A172 (cell line): Measurements from ENCODE around the gene DRD2. TPM values are rescaled to one million over a fixed set of nuclear protein-coding genes. Genes with fewer than 3 reads are reported as not detected.

Source experiments
- DNase-seq: peaks from one replicate; pipeline ENCODE4 v3.0.0-alpha.2; 2015; ENCODE audit warnings: low spot score
- total RNA-seq: library from RNA; depleted of rRNA; stranded (reverse); fragments of >200 nt; shearing (Covaris generic); gene quantifications from 2 replicates; pipeline ENCODE4 v1.2.3, GENCODE V29; 2014

The DRD2 gene
- total RNA-seq, 1 experiment from 2014 or later: not detected

DNA sequence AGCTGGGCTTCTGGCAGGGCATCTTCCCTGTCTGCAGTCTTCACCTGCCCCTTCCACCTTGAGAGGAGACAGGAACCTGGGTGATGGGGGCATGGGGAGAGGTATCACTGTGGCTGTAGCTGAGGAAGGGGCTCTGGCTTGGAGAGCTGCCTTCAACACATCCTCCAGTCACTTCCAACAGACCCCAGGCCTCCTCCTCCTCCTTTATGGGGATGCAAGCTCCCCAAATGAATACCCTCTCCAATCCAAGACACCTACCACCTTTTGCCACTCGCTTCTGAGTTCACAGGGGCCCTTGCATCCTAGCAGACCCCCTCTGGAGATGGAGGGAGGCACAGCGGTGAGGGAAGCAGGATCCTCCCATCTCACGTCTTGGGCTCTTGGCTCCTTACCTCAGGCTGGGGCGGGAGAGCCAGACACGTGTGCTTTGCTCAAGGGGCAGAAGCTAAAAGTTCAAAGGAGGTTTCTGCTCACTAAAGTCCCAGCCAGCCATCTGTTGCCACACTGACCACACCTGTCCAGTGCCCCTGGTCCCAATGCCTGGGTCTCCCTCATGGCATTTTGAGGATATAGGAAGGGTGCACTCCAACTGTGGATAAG is 74.5 kb downstream of the DRD2 start:
- no peak for DNase-seq

DNA sequence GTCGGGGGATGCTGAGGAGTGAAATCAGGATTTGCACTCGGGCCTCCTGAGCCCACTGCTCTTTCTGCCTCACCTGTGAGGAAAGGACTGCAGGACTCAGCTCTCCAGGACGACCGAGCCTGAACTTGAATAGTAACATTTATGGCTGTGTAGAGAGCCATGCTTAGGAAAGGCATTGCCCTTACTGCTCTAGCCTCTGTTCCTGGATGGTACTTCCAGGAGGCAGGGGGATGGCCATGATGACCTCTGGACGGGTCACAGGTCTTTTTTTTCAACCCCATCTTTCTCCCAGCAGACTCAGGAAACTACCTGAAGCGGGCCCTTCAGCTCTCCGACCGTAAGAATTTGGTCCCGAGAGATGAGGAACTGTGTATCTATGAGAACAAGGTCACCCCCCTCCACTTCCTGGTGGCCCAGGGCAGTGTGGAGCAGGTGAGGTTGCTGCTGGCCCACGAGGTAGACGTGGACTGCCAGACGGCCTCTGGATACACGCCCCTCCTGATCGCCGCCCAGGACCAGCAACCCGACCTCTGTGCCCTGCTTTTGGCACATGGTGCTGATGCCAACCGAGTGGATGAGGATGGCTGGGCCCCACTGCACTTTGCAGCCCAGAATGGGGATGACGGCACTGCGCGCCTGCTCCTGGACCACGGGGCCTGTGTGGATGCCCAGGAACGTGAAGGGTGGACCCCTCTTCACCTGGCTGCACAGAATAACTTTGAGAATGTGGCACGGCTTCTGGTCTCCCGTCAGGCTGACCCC is 76.3 kb downstream of the DRD2 start:
- DNase-seq: no peak

- DNase-seq: no peak
Observed at GRCh38 chr11:113397821-113398220, 77.4 kb downstream of the DRD2 start.

DNA sequence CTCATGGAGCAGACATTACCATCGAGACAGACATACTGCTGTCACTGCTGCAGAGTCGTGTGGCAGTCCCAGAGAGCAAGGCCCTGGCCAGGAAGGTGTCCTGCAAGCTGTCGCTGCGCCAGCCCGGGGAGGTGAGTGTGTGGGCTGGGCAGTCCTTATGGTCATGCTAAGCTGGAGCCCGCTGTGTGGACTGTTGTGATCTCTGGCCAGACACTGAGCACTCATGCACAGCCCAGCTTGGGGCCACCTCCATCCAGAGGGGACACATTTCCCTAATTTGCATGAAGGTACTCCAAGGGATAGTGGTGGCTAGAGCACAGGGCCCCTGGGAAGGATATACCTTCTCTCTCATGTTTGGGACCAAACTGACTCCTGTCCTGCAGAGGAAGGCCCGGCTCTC is 78.0 kb downstream of the DRD2 start:
- no peak for DNase-seq

DNA sequence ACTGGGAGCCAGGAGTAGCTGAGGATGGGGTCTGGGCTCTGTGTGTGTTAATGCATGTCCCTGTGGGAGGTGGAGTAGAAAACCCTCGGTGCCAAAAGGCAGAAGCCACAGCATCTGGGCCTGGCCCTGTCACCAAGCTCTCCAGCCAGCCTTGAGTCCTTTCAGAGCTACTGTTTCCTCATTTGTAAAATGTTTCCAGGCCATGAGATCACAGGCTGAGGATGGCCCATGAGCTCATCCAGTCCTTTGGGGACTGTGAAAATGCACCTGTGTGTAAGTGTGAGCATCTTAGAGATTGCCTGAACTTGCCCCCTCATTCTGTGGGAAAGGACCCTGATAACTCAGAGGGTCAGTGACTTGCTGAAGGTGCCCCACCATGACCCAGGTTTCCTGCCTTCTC is 78.5 kb downstream of the DRD2 start:
- DNase-seq: no peak

- no peak for DNase-seq
Observed at GRCh38 chr11:113395782-113396336, 79.3 kb downstream of the DRD2 start.

DNA sequence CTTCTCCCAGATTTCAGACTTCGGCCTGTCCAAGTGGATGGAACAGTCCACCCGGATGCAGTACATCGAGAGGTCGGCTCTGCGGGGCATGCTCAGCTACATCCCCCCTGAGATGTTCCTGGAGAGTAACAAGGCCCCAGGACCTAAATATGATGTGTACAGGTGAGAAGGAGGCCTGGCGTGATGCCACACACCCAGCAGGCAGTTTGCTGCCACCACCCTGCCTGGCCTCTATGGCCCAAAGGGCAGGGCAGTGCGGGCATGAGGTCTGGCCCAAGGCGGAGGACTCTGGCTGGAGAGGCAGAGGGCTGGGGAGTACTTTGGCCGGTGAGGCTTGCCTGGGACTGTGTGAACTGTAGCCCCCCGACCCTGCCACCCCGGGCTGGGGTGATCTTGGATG is 80.3 kb downstream of the DRD2 start:
- DNase-seq: no peak

DNA sequence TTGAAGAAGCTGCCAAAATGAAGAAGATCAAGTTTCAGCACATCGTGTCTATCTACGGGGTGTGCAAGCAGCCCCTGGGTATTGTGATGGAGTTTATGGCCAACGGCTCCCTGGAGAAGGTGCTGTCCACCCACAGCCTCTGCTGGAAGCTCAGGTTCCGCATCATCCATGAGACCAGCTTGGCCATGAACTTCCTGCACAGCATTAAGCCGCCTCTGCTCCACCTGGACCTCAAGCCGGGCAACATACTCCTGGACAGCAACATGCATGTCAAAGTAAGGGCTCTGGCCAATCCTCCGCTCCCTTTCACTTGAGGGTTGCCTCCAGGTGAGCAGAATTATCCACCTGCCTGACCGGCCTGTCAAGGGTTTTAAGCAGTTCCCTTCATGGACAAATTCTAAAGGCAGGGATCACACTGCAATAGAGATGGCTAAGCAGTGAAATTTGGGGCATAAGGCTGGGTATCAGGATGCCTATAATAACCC is 81.7 kb downstream of the DRD2 start:
- DNase-seq: no peak

GRCh38 chr11:113392236-113392921 is 82.8 kb downstream of the DRD2 start:
- DNase-seq: no peak

GRCh38 chr11:113389272-113389671 is 85.9 kb downstream of the DRD2 start:
- DNase-seq: no peak

DNA sequence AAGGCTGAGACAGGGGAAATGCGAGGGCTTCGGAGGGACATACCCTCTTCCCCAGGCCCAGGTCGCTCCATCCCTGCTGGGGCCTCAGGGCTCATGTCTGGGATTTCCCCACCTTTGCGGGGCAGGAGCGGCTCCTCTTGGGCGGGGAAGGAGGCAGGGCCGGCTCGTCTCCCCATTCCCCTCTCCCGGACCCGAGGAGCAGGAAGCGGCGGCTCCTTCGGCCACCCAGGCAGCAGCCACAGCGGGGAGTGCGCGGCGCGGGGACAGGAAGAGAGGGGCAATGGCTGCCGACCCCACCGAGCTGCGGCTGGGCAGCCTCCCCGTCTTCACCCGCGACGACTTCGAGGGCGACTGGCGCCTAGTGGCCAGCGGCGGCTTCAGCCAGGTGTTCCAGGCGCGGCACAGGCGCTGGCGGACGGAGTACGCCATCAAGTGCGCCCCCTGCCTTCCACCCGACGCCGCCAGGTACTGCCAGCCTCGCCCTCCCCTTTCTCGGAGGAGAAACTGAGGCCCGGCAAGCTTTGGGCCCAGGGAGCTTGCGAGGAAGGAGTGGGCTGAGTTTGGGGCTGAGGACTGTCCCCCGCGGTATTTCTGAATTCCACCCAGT is 87.5 kb downstream of the DRD2 start, which contains the start of gene ANKK1:
TSS of gene ANKK1 (plus strand) at position 175 of the 607 bp plus-strand sequence. CDS start at position 281, 106 bp downstream.
- DNase-seq: no peak

- DNase-seq: no peak
Observed at GRCh38 chr11:113386866-113387265, 88.3 kb downstream of the DRD2 start.

- no peak for DNase-seq
Observed at GRCh38 chr11:113385749-113386148, 89.4 kb downstream of the DRD2 start.

- peak; percentile 62 for DNase-seq
Observed at GRCh38 chr11:113384551-113384950, 90.6 kb downstream of the DRD2 start.

DNA sequence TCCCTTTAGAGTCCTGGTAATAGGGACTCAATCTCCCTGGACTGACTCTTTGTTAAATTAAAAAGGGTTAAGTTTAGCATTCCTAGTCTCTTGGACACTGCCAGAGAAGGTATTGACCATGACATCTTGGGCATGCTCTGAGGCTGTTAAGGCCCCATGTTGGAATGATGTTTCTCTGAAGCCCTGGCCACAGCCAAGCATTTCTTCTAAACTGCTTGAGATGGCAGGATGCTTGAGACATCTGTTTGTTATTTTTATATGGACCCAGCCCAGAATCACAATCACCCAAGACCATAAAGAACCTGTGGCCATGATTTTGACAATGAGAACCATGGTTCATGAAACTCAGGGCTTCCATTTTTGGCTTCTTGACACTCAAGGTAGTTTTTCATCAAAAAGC is 93.1 kb downstream of the DRD2 start:
- DNase-seq: no peak

- no peak for DNase-seq
Observed at GRCh38 chr11:113378692-113379091, 96.5 kb downstream of the DRD2 start.

GRCh38 chr11:113377681-113378412 is 97.4 kb downstream of the DRD2 start:
- no peak for DNase-seq

- DNase-seq: no peak
Observed at GRCh38 chr11:113376156-113376555, 99.0 kb downstream of the DRD2 start.

DNA sequence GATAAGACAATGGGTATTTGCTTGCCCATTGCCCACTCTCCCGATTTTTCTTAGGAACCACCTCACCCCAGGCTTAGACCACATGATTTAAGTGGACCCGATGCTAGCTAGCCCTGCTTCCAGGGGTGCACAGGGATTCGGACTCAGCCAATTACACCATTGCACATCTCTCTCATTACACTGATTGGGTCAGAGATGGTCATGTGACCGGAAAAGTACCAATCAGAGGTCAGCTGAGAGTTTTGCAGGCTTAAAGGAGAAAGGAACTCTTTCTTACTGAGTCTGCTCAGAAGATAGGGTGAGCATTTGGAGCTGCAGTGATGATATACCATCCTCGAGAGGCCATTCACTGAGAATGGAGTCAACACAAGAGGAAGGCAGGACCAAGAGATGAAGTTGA is 99.8 kb downstream of the DRD2 start:
- no peak for DNase-seq

GRCh38 chr11:113373981-113374560 is 101.1 kb downstream of the DRD2 start:
- no peak for DNase-seq

DNA sequence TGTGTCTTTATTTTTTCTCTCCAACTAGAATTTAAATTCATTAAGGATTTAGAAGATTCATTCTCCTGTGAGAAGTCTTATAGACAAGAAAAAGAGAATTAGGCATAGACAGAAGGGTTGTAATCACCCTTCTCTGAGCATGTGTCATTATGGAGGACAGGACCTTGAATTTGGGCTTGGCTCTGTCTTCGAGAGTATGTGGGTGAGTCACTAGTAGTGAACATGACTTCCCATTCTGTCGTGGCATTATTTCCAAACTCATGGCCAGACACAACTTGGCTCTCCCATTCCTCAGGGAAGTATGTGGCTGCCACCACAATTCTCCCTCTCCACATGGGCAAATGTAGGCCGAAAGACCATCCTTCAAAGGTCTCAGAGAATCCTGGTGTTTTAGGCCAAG is 101.9 kb downstream of the DRD2 start:
- DNase-seq: peak; percentile 2
